Mucosa of gallbladder (tissue), 1 donor: ENCODE measurements around the gene KMT5C. TPM values are rescaled to one million over a fixed set of nuclear protein-coding genes. Genes with fewer than 3 reads are reported as not detected.

Experiments
- DNase-seq: peaks from one replicate; pipeline ENCODE4 v3.0.0-alpha.2; 2020; ENCODE audit warnings: low spot score
- total RNA-seq: library from RNA; stranded (reverse); gene quantifications from one replicate; pipeline ENCODE4 v1.2.1, GENCODE V29; 2021
- donor health status: DM: no; HTN: no; CAD: no.

KMT5C gene
- total RNA-seq, 1 donor from 2014 or later, result 24.9 TPM

- peak; percentile 99 for DNase-seq
These were observed 46.2 kb downstream of the KMT5C start, which contains the start of gene RPL28 for GRCh38 chr19:55385724-55386492. TSS of gene RPL28 (plus strand) at chr19:55385932. CDS start at chr19:55386358, 426 bp downstream.

- DNase-seq, result no peak
These were observed 46.9 kb downstream of the KMT5C start for GRCh38 chr19:55386493-55386971.

GRCh38 chr19:55387736-55388497, 48.2 kb downstream of the KMT5C start:
- DNase-seq, result no peak

GRCh38 chr19:55389386-55390317, 50.0 kb downstream of the KMT5C start:
- no peak for DNase-seq

GRCh38 chr19:55390461-55390880, 50.8 kb downstream of the KMT5C start:
- DNase-seq, result no peak

- DNase-seq, result no peak
These were observed 51.6 kb downstream of the KMT5C start for GRCh38 chr19:55391191-55391670.

GRCh38 chr19:55391702-55392615, 52.3 kb downstream of the KMT5C start:
- DNase-seq, result no peak

GRCh38 chr19:55392820-55393761, 53.4 kb downstream of the KMT5C start:
- no peak for DNase-seq

Other genes starting within 250 kb of the KMT5C start
- gene PPP1R12C, start 222.2 kb upstream of the KMT5C start, total RNA-seq, result 189 TPM
- 0.72 TPM for gene TNNT1, start 190.7 kb upstream of the KMT5C start, total RNA-seq
- gene TNNI3, start 182.1 kb upstream of the KMT5C start, total RNA-seq, result not detected
- gene DNAAF3, start 173.3 kb upstream of the KMT5C start, total RNA-seq, result 7.3 TPM
- not detected for gene SYT5, start 159.6 kb upstream of the KMT5C start, total RNA-seq
- gene PTPRH, start 130.4 kb upstream of the KMT5C start, total RNA-seq, result 175 TPM
- 193 TPM for gene TMEM86B, start 111.1 kb upstream of the KMT5C start, total RNA-seq
- gene PPP6R1, start 80.9 kb upstream of the KMT5C start, total RNA-seq, result 108 TPM
- 28.8 TPM for gene HSPBP1, start 59.8 kb upstream of the KMT5C start, total RNA-seq
- gene BRSK1, start 55.9 kb upstream of the KMT5C start, total RNA-seq, result 5.2 TPM
- 10.1 TPM for gene TMEM150B, start 14.5 kb upstream of the KMT5C start, total RNA-seq
- not detected for gene COX6B2, start 14.8 kb downstream of the KMT5C start, total RNA-seq
- gene GARIN5B, start 23.4 kb downstream of the KMT5C start, total RNA-seq, result not detected
- gene IL11, start 30.6 kb downstream of the KMT5C start, total RNA-seq, result 0.69 TPM
- not detected for gene TMEM190, start 37.0 kb downstream of the KMT5C start, total RNA-seq
- gene TMEM238, start 44.4 kb downstream of the KMT5C start, total RNA-seq, result 39.9 TPM
- gene RPL28, start 46.1 kb downstream of the KMT5C start, total RNA-seq, result 1,612 TPM
- gene UBE2S, start 67.9 kb downstream of the KMT5C start, total RNA-seq, result 26.4 TPM
- not detected for gene SHISA7, start 103.4 kb downstream of the KMT5C start, total RNA-seq
- 53.5 TPM for gene ISOC2, start 121.8 kb downstream of the KMT5C start, total RNA-seq
- not detected for gene C19orf85, start 124.9 kb downstream of the KMT5C start, total RNA-seq
- gene ZNF628, start 136.7 kb downstream of the KMT5C start, total RNA-seq, result 10.7 TPM
- gene NAT14, start 145.3 kb downstream of the KMT5C start, total RNA-seq, result 23.1 TPM
- 49.7 TPM for gene SSC5D, start 148.6 kb downstream of the KMT5C start, total RNA-seq
- gene SBK2, start 197.3 kb downstream of the KMT5C start, total RNA-seq, result not detected
- 0.20 TPM for gene SBK3, start 205.7 kb downstream of the KMT5C start, total RNA-seq
- 35.0 TPM for gene ZNF579, start 241.0 kb downstream of the KMT5C start, total RNA-seq